BJ (cell line): ENCODE data around the gene PYCARD. TPM values are rescaled to one million over a fixed set of nuclear protein-coding genes. Genes with fewer than 3 reads are reported as not detected.

Source experiments
- CTCF ChIA-PET: fragments of 350-600 bp; formaldehyde crosslinking; extraction: SDS; loops from one replicate; lab custom pipeline; 2021; ENCODE audit warnings: antibody characterized with exemption, inconsistent platforms; lab: Yijun Ruan, JAX
- POLR2A ChIA-PET: fragments of 300-600 bp; sonication (Branson Sonifier 250); formaldehyde crosslinking; extraction: SDS; loops from one replicate; lab custom pipeline; 2021; ENCODE audit warnings: antibody characterized with exemption; lab: Charles Lee
- DNase-seq: peaks from one replicate; pipeline ENCODE4 v3.0.0-alpha.2; 2011; ENCODE audit warnings: low read depth
- H3K27me3 ChIP-seq: 2 replicates; pipeline ENCODE4 v1.6.0; 2011; ENCODE audit warnings: low read length; ENCODE audit not compliant: control insufficient read depth, insufficient read depth
- H3K36me3 ChIP-seq: 2 replicates; pipeline ENCODE4 v1.5.1; 2011; ENCODE audit warnings: low read length; ENCODE audit not compliant: control insufficient read depth, insufficient read depth
- H3K4me3 ChIP-seq: 2 replicates; pipeline ENCODE4 v1.5.1; 2011; ENCODE audit warnings: low read depth, mild to moderate bottlenecking, control low read depth, low read length
- polyA plus RNA-seq: library from polyadenylated mRNA; depleted of rRNA; stranded (reverse); fragments of >200 nt; gene quantifications from 2 replicates; pipeline ENCODE4 v1.2.3, GENCODE V29; 2011
- TF ChIP-seq, protein P1 (sequence below): IDR thresholded peaks from 2 replicates; pipeline ENCODE4 v1.5.1; 2011; ENCODE audit warnings: low read depth, mild to moderate bottlenecking, control low read depth, inconsistent platforms, low read length, moderate library complexity; ENCODE audit not compliant: insufficient read depth

Gene PYCARD
- polyA plus RNA-seq, 1 experiment = 23.9 TPM

DNA sequence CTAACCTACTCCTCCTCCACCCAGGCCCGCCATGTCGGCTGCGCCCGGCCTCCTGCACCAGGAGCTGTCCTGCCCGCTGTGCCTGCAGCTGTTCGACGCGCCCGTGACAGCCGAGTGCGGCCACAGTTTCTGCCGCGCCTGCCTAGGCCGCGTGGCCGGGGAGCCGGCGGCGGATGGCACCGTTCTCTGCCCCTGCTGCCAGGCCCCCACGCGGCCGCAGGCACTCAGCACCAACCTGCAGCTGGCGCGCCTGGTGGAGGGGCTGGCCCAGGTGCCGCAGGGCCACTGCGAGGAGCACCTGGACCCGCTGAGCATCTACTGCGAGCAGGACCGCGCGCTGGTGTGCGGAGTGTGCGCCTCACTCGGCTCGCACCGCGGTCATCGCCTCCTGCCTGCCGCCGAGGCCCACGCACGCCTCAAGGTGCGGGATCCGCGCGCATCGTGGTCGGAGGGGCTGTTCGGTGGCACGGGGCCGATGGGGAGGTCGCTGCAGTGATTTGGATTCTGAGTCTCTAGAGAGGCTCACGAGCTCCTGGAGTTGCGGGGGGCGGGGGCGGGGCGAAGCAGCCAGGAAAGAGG, 12.2 kb upstream of the PYCARD start:
- ChIA-PET POLR2A (no interaction called here), CTCF (interaction anchor here (0.6 to 1.3 kb wide), 4 partner anchors 12 to 58 kb away, joined by 3 to 5 read pairs (median 3); no protein-coding TSS in a partner anchor)
- Histone ChIP-seq H3K27me3 (peaks cover 27% of the 10 kb centered on the region), H3K4me3 (peak overlapping the region; percentile 43), H3K36me3 (no peaks in the 10 kb centered on the region)
- no peak for DNase-seq
- TF ChIP-seq, protein P1, sequence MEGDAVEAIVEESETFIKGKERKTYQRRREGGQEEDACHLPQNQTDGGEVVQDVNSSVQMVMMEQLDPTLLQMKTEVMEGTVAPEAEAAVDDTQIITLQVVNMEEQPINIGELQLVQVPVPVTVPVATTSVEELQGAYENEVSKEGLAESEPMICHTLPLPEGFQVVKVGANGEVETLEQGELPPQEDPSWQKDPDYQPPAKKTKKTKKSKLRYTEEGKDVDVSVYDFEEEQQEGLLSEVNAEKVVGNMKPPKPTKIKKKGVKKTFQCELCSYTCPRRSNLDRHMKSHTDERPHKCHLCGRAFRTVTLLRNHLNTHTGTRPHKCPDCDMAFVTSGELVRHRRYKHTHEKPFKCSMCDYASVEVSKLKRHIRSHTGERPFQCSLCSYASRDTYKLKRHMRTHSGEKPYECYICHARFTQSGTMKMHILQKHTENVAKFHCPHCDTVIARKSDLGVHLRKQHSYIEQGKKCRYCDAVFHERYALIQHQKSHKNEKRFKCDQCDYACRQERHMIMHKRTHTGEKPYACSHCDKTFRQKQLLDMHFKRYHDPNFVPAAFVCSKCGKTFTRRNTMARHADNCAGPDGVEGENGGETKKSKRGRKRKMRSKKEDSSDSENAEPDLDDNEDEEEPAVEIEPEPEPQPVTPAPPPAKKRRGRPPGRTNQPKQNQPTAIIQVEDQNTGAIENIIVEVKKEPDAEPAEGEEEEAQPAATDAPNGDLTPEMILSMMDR = peak; percentile 3; the same call in 1 of the 2 replicates

DNA sequence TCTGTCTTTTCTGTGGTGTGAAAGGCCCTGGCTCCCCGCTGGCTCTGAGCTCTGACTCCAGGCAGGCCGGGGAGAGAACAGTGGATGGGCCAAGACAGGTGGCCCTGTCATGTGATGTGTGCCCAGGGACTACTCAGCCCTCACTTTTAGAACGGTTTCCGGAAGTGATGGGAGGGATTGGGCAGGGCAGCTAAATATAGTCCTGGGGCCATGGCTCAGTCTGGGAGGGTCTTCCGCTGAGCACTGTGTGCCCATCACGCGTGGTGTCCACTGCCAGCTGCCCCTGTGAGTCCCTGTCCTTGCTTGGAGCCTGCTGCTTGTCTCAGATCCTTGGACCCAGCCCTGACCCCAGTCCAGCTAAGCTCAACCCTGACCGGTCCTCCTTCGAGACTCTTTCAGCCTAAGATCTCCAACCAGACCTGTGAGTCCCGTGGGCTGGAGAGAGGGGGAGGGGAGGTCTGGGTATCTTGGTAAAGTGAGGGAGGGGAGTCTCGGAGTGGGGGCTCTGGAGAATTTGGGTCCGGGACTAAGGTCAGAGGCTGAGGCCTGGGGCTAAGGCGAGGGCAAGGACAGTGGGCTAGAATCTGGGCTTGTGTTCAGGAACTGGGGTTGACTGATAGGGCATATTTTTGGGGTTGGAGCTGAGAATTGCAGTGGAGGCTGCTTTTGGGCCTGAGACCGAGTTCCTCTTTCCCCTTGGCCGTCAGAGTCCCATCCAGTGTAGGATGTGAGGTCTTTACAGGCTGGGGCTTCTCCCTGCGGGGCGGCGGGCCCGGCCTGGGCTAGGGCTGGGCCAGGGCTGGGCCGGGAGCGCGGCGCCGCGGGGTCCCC, 11.5 kb upstream of the PYCARD start, which contains the start of gene TRIM72:
TRIM72 (plus strand) TSS at position 243 of the 831 bp plus-strand sequence. CDS start 620 bp downstream, outside the sequence.
- peaks cover 28% of the 10 kb centered on the region for H3K27me3 ChIP-seq
- no peak for DNase-seq
- TF ChIP-seq, protein P1 = no peak
- ChIA-PET CTCF (interaction anchor here (0.8 to 1.2 kb wide), 3 partner anchors 11 to 119 kb away, joined by 3 read pairs; no protein-coding TSS in a partner anchor), POLR2A (no interaction called here)
- H3K4me3 ChIP-seq = peak within 1 kb of the TSS; percentile 43
- no peaks in the 10 kb centered on the region for H3K36me3 ChIP-seq

DNA sequence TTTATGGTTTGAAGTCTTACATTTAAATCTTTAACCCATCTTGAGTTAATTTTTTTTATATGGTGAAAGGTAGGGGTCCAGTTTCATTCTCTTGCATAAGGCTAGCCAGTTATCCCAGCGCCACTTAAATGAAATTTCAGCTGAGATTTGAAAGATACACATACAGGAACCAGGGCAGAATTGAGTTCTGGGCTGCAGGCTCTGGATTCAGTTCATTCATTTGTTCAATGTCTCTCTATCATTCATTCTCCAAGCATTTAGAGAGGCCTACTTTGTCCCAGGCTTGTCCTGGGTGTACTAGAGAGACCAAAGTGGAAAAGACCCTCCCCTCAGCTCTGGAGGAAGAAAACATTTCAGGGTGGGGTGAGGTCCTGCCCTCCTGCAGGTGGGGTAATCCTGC, 10.8 kb upstream of the PYCARD start:
- Histone ChIP-seq H3K27me3 (peaks cover 28% of the 10 kb centered on the region), H3K36me3 (no peaks in the 10 kb centered on the region), H3K4me3 (no peak overlapping the region)
- ChIA-PET CTCF (interaction anchor here (0.8 to 1.0 kb wide), 2 partner anchors 12 to 120 kb away, joined by 3 read pairs; no protein-coding TSS in a partner anchor), POLR2A (no interaction called here)
- DNase-seq = no peak
- TF ChIP-seq, protein P1 = no peak

DNA sequence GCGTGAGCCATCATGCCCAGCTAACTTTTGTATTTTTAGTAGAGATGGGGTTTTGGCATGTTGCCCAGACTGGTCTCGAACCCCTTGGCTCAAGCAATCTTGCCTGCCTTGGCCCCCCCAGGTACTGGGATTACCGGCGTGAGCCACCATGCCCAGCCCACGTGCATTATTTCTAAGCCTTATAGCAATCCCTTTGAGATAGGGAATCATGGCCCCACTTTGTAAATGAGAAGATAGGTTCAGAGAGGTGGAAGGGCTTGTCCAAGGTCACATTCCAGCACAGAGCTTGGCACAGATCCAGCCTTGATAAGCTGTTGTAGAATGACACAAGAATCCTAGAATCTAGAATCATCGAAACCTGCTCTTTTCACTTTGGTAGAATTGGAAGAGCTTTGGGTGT, 4.2 kb upstream of the PYCARD start:
- ChIA-PET POLR2A (no interaction called here), CTCF (interaction anchor here (0.9 to 1.5 kb wide), 2 partner anchors 10 to 266 kb away, joined by 3 to 7 read pairs; partner anchors contain the start of gene PYDC1)
- H3K36me3 ChIP-seq = no peaks in the 10 kb centered on the region

More for the DNA sequence above, 4.2 kb upstream of the PYCARD start:
- Histone ChIP-seq H3K4me3 (no peak overlapping the region), H3K27me3 (peaks cover 16% of the 10 kb centered on the region)
- no peak for DNase-seq
- TF ChIP-seq, protein P1 = no peak
